SU-DHL-6 (cell line): Measurements from ENCODE around the gene CD300E.

Experiments used
- H2AFZ ChIP-seq: fragments of 200-600 bp; sonication (generic); 2 replicates; pipeline ENCODE4 v1.6.1; 2014; ENCODE audit warnings: low read depth, mild to moderate bottlenecking, moderate library complexity, mixed read lengths, antibody characterized with exemption, low read length; ENCODE audit not compliant: severe bottlenecking
- H3F3A ChIP-seq: fragments of 200-600 bp; shearing (Covaris generic); 2 replicates; pipeline ENCODE4 v1.6.0; 2016; ENCODE audit warnings: antibody characterized with exemption, mild to moderate bottlenecking; ENCODE audit not compliant: insufficient read depth
- H3K27ac ChIP-seq: fragments of 200-600 bp; sonication (generic); 2 replicates; pipeline ENCODE4 v1.5.1; 2016; ENCODE audit warnings: low read depth, mild to moderate bottlenecking, low read length, moderate library complexity, mixed read lengths
- H3K27me3 ChIP-seq: fragments of 200-600 bp; sonication (generic), shearing (Covaris generic); 2 replicates; pipeline ENCODE4 v1.6.0; 2014; ENCODE audit warnings: mild to moderate bottlenecking, low read length
- H3K36me3 ChIP-seq: fragments of 200-600 bp; sonication (generic); 2 replicates; pipeline ENCODE4 v1.6.1; 2014; ENCODE audit warnings: mild to moderate bottlenecking, low read length, mixed read lengths
- H3K4me2 ChIP-seq: fragments of 300-600, 200-600 bp; shearing (Covaris generic), sonication (generic); 2 replicates; pipeline ENCODE4 v1.6.0; 2014; ENCODE audit warnings: low read length, low read depth, mild to moderate bottlenecking; ENCODE audit not compliant: poor library complexity, severe bottlenecking
- H3K4me3 ChIP-seq: fragments of 200-600 bp; sonication (generic); 2 replicates; pipeline ENCODE4 v1.5.1; 2014; ENCODE audit warnings: antibody characterized with exemption, low read length, mild to moderate bottlenecking, mixed read lengths; ENCODE audit not compliant: insufficient read depth, poor library complexity, severe bottlenecking
- H3K79me2 ChIP-seq: fragments of 200-600 bp; sonication (generic); 2 replicates; pipeline ENCODE4 v1.6.1; 2014; ENCODE audit warnings: mild to moderate bottlenecking, low read length, moderate library complexity; ENCODE audit not compliant: insufficient read depth
- H3K9ac ChIP-seq: fragments of 200-600 bp; sonication (generic); 2 replicates; pipeline ENCODE4 v1.7.0; 2014; ENCODE audit warnings: mild to moderate bottlenecking, low read length
- H3K9me2 ChIP-seq: fragments of 200-600 bp; sonication (generic); replicated peaks from 2 replicates; pipeline ENCODE4 v1.6.1; 2014; ENCODE audit warnings: low read length; ENCODE audit not compliant: insufficient read depth
- H3K9me3 ChIP-seq: fragments of 200-600 bp; sonication (generic); 2 replicates; pipeline ENCODE4 v1.6.1; 2014; ENCODE audit warnings: low read length, mixed read lengths; ENCODE audit not compliant: insufficient read depth
- H4K20me1 ChIP-seq: fragments of 200-600 bp; sonication (generic); 2 replicates; pipeline ENCODE4 v1.6.1; 2014; ENCODE audit warnings: low read depth, mild to moderate bottlenecking, antibody characterized with exemption, low read length, moderate library complexity, mixed read lengths
- EZH2phosphoT487 ChIP-seq: fragments of 200-600 bp; sonication (generic), shearing (Covaris generic); conservative IDR thresholded peaks from 2 replicates; pipeline ENCODE4 v1.6.1; 2018; ENCODE audit warnings: mild to moderate bottlenecking, antibody characterized with exemption, low read length, moderate library complexity, mixed read lengths
- TF ChIP-seq, protein P1 (sequence below): fragments of 200-600 bp; sonication (generic); IDR thresholded peaks from one replicate; pipeline ENCODE4 v1.5.1; 2017; ENCODE audit warnings: antibody characterized with exemption, mild to moderate bottlenecking, low read length, moderate library complexity; ENCODE audit not compliant: insufficient read depth, poor library complexity, severe bottlenecking

The CD300E gene

DNA sequence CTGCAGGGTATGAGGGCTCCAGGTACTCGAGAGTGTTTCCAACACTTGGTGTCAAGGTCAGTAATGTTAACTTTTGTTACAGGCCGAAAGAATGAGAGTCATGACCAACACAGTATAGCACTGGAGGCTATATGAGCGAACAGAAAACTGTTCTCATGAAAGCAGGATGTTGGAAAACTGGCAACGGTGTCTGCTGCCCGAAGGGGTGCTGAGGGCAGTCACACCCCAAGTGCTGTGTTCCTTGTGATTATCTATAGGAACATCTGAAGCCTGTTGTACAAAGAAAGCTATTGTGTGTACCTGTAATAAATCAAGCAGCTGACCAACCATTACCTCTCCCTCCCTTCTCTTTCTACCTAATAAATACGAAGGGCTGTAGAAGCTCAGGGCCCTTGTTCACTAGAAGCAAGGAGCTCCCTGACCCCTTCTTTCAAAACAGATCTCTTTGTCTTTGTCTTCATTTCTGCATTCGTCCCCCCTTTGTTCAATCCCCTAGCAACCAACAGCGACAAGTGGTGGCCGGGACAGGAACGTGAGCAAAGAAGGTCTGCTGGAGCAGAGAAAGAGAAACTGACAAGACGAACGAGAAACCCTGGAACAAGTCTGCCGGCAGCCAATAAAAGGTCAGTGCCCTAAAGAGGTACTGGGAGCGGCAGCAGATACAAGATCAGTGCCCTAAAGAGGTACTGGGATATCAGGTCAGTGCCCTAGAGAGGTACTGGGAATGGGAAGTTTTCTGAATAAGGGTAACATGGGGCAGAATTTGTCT, 39.1 kb downstream of the CD300E start:
- no peak for TF ChIP-seq EZH2phosphoT487
- TF ChIP-seq, protein P1, sequence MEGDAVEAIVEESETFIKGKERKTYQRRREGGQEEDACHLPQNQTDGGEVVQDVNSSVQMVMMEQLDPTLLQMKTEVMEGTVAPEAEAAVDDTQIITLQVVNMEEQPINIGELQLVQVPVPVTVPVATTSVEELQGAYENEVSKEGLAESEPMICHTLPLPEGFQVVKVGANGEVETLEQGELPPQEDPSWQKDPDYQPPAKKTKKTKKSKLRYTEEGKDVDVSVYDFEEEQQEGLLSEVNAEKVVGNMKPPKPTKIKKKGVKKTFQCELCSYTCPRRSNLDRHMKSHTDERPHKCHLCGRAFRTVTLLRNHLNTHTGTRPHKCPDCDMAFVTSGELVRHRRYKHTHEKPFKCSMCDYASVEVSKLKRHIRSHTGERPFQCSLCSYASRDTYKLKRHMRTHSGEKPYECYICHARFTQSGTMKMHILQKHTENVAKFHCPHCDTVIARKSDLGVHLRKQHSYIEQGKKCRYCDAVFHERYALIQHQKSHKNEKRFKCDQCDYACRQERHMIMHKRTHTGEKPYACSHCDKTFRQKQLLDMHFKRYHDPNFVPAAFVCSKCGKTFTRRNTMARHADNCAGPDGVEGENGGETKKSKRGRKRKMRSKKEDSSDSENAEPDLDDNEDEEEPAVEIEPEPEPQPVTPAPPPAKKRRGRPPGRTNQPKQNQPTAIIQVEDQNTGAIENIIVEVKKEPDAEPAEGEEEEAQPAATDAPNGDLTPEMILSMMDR: no peak
- no peak overlapping the region for H3K9ac ChIP-seq
- H4K20me1 ChIP-seq: no peaks in the 10 kb centered on the region
- H3K79me2 ChIP-seq: no peaks in the 10 kb centered on the region
- H3K36me3 ChIP-seq: no peaks in the 10 kb centered on the region
- H3K27ac ChIP-seq: no peak overlapping the region
- no peaks in the 10 kb centered on the region for H3F3A ChIP-seq
- no peaks in the 10 kb centered on the region for H3K9me3 ChIP-seq
- H3K9me2 ChIP-seq: no peaks in the 10 kb centered on the region
- no peaks in the 10 kb centered on the region for H3K27me3 ChIP-seq
- H2AFZ ChIP-seq: no peak overlapping the region
- H3K4me2 ChIP-seq: no peak overlapping the region
- no peak overlapping the region for H3K4me3 ChIP-seq

DNA sequence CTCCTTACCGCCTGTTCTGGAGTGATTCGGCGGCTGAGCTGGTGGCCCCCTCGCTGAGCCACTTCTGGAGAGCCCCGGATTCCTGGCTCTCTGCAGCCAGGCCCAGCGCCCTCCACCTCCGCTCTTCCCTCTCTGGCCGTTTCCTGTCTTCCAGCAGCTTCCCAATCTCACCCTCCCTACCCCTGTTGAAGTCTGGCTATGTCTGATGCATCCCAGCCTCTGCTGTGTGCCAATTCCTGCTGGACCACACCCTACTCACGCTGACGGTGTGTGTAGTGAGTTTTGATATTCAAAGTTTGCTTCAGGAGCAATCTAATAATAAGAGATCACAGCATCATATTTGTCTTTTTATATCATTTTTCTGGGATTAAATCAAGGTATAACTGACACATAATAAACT, 40.9 kb downstream of the CD300E start:
- H3K9me3 ChIP-seq: no peaks in the 10 kb centered on the region
- TF ChIP-seq, protein P1: no peak
- TF ChIP-seq EZH2phosphoT487: no peak
- no peak overlapping the region for H3K9ac ChIP-seq
- no peaks in the 10 kb centered on the region for H3K9me2 ChIP-seq
- H3F3A ChIP-seq: no peaks in the 10 kb centered on the region
- no peaks in the 10 kb centered on the region for H4K20me1 ChIP-seq
- no peak overlapping the region for H3K27ac ChIP-seq
- H3K36me3 ChIP-seq: no peaks in the 10 kb centered on the region
- H2AFZ ChIP-seq: no peak overlapping the region
- no peak overlapping the region for H3K4me2 ChIP-seq
- no peaks in the 10 kb centered on the region for H3K79me2 ChIP-seq
- H3K27me3 ChIP-seq: no peaks in the 10 kb centered on the region
- no peak overlapping the region for H3K4me3 ChIP-seq

DNA sequence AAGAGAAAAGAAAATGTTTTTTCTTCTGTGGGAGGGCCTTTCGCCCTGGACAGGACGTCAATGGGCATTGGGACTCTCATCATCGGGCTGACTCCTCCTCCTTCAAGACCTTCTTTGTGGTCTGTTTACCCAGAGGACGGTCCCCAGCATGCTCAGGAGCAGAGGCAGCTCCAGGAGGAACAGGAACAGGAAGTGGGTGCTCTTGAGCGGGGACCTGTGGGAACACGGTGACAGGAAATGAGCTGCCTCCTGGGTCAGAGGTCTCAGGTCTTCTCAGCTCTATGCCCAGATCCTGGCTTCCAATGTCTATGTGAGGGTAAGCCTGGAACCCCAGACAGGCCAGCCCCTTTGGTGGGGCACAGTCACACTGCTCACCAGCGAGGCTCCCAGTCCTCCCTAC, 43.6 kb downstream of the CD300E start:
- Histone ChIP-seq H3K4me2 (no peak overlapping the region), H3K27ac (no peak overlapping the region), H3K27me3 (no peaks in the 10 kb centered on the region), H3K4me3 (no peak overlapping the region), H2AFZ (no peak overlapping the region), H3K79me2 (no peaks in the 10 kb centered on the region), H3K9me2 (no peaks in the 10 kb centered on the region), H3K9me3 (no peaks in the 10 kb centered on the region), H3K36me3 (no peaks in the 10 kb centered on the region), H3F3A (no peaks in the 10 kb centered on the region), H4K20me1 (no peaks in the 10 kb centered on the region), H3K9ac (no peak overlapping the region)
- TF ChIP-seq, protein P1: no peak
- TF ChIP-seq EZH2phosphoT487: no peak
